A549 treated with Hydrocortisone at 1 μM for 4 hours (cell line): Measurements from ENCODE around the gene SLC4A1AP. TPM values are rescaled to one million over a fixed set of nuclear protein-coding genes. Genes with fewer than 3 reads are reported as not detected.

Experiments used
- total RNA-seq: library from RNA; stranded (reverse); fragments of 200-300 nt; extraction: Qiagen RNA extraction; gene quantifications from 5 replicates; pipeline ENCODE4 v1.2.3, GENCODE V29; 2022

Gene SLC4A1AP
- total RNA-seq = 27.0 to 40.2 TPM (median 29.0 TPM) in 5 replicates

GRCh38 chr2:27663285-27664153, at the start of gene SLC4A1AP, which contains the start of gene SUPT7L:
TSS of gene SLC4A1AP (plus strand) at chr2:27663889. CDS start at chr2:27663915, 26 bp downstream.
TSS of gene SUPT7L (minus strand) at chr2:27663614. CDS start at chr2:27662192, 1,422 bp downstream.

GRCh38 chr2:27628767-27629709, 34.7 kb upstream of the SLC4A1AP start, which contains the start of the genes CCDC121 and GPN1:
TSS of gene CCDC121 (minus strand) at chr2:27629012. CDS start at chr2:27627799, 1,213 bp downstream.
TSS of gene GPN1 (plus strand) at chr2:27629050. CDS start at chr2:27629059, 9 bp downstream.

Other genes starting within 250 kb of the SLC4A1AP start
- gene NRBP1, start 235.3 kb upstream of the SLC4A1AP start, total RNA-seq = 126 to 136 TPM (median 129 TPM) in 5 replicates
- gene KRTCAP3, start 221.5 kb upstream of the SLC4A1AP start, total RNA-seq = 0.45 to 1.2 TPM (median 0.62 TPM) in 5 replicates
- gene IFT172, start 174.1 kb upstream of the SLC4A1AP start, total RNA-seq = 7.0 to 9.7 TPM (median 8.2 TPM) in 5 replicates
- gene FNDC4, start 168.7 kb upstream of the SLC4A1AP start, total RNA-seq = 3.5 to 5.8 TPM (median 4.4 TPM) in 5 replicates
- gene GCKR, start 167.1 kb upstream of the SLC4A1AP start, total RNA-seq = 0.09 to 0.84 TPM (median 0.29 TPM) in 4 of 5 replicates, not detected in the other
- gene ZNF512, start 80.8 kb upstream of the SLC4A1AP start, total RNA-seq = 16.5 to 22.9 TPM (median 18.7 TPM) in 5 replicates
- 3.3 to 5.0 TPM (median 3.7 TPM) in 5 replicates for gene CCDC121, start 34.9 kb upstream of the SLC4A1AP start, total RNA-seq
- 57.0 to 65.3 TPM (median 59.1 TPM) in 5 replicates for gene GPN1, start 34.8 kb upstream of the SLC4A1AP start, total RNA-seq
- 29.5 to 33.4 TPM (median 31.9 TPM) in 5 replicates for gene SUPT7L, start 275 bp upstream of the SLC4A1AP start, total RNA-seq
- gene MRPL33, start 107.8 kb downstream of the SLC4A1AP start, total RNA-seq = 330 to 445 TPM (median 338 TPM) in 5 replicates
- 6.2 to 8.6 TPM (median 8.2 TPM) in 5 replicates for gene RBKS, start 226.5 kb downstream of the SLC4A1AP start, total RNA-seq
- gene BABAM2, start 226.8 kb downstream of the SLC4A1AP start, total RNA-seq = 47.2 to 48.7 TPM (median 47.6 TPM) in 5 replicates